Transverse colon (tissue), 4 donors: Measurements from ENCODE around the gene DDX17. TPM values are rescaled to one million over a fixed set of nuclear protein-coding genes. Genes with fewer than 3 reads are reported as not detected.

Experiments used
- DNase-seq: peaks from one replicate; pipeline ENCODE4 v3.0.0-alpha.2; 2019
- H3K27ac ChIP-seq, 4 donors: fragments of 200-600 bp; sonication (generic); 2 replicates each; pipeline ENCODE4 v1.5.1; 2016 to 2018; ENCODE audit warnings: inconsistent platforms in 4 of 4
- H3K27me3 ChIP-seq: fragments of 200-600 bp; sonication (generic); 2 replicates; pipeline ENCODE4 v1.5.1; 2017; ENCODE audit warnings: inconsistent platforms
- H3K36me3 ChIP-seq, 4 donors: fragments of 200-600 bp; sonication (generic); 2 replicates each; pipeline ENCODE4 v1.5.1; 2017 to 2019; ENCODE audit warnings: inconsistent platforms in 4 of 4
- H3K4me1 ChIP-seq, 4 donors: fragments of 200-600 bp; sonication (generic); 2 replicates each; pipeline ENCODE4 v1.5.1; 2017 to 2020; ENCODE audit warnings: inconsistent platforms in 4 of 4
- H3K4me3 ChIP-seq, 4 donors: fragments of 200-600 bp; sonication (generic); 1 replicate in 1 of 4; 2 replicates in 3 of 4; pipeline versions ENCODE4 v1.5.1 to v1.6.1; 2017 to 2019; ENCODE audit warnings: inconsistent platforms in 4 of 4
- H3K9me3 ChIP-seq, 2 donors: fragments of 200-600 bp; sonication (generic); 2 replicates each; pipeline ENCODE4 v1.5.1; 2017 to 2019; ENCODE audit warnings: inconsistent platforms in 2 of 2
- CTCF ChIP-seq, 5 experiments: fragments of 200-600 bp in 3 of 5; fragments of 450-650 bp in 2 of 5; sonication (generic) in 3 of 5; IDR thresholded peaks; 1 replicate in 2 of 5; 2 replicates in 3 of 5; pipeline ENCODE4 v1.5.1; 2016 to 2017; ENCODE audit warnings: antibody characterized with exemption in 5 of 5, inconsistent platforms in 3 of 5, mild to moderate bottlenecking in 2 of 5, moderate library complexity in 1 of 5
- EP300 ChIP-seq: sonication (generic); formaldehyde crosslinking; IDR thresholded peaks from one replicate; pipeline ENCODE4 v1.6.1; 2017; ENCODE audit warnings: antibody characterized with exemption, low read depth
- POLR2A ChIP-seq: fragments of 450-650 bp; IDR thresholded peaks from one replicate; pipeline ENCODE4 v1.6.1; 2016; ENCODE audit warnings: antibody characterized with exemption, mild to moderate bottlenecking, moderate library complexity
- POLR2AphosphoS5 ChIP-seq, 3 donors: sonication (generic); formaldehyde crosslinking; IDR thresholded peaks; one replicate each; pipeline ENCODE4 v1.6.1; 2016; ENCODE audit warnings: antibody characterized with exemption in 3 of 3
- WGBS, 2 donors: methylation state at CpG; one replicate each; pipeline ENCODE4 v1.1.5; 2018; ENCODE audit warnings: low coverage in 1 of 2; 5-methylcytosine and 5-hydroxymethylcytosine counted together
- in situ Hi-C, 4 donors: fragments of 200-750 bp; cut with MboI; loops; one replicate each; pipeline versions ENCODE4 v1.15.0 to v1.15.1; 2017; ENCODE audit warnings: low sequenced_read_pairs in 3 of 4, low pct_ligation_motif_present in 1 of 4, low pct_unique_long_range_greater_than_20kb in 1 of 4
- intact Hi-C: fragments of 100-400 bp; cut with DNase I; formaldehyde crosslinking; loops from one replicate; pipeline ENCODE4 v1.15.1; 2023; ENCODE audit warnings: low total_unique reads
- total RNA-seq, 4 donors: library from RNA; depleted of rRNA; stranded (reverse); fragments of >200 nt; gene quantifications; one replicate each; pipeline ENCODE4 v1.1.0, GENCODE V29; 2016

Gene DDX17
- total RNA-seq, 4 donors from 2014 or later: 506 to 1,034 (median 728) TPM

- Histone ChIP-seq H3K27me3 (peaks cover 96% of the 10 kb centered on the region), H3K27ac (no peak overlapping the region), H3K4me1 (peaks cover 0 to 15% (median 12%) of the 10 kb centered on the region in 4 donors), H3K4me3 (peak overlapping the region in 3 of 4 donors; percentile 25 to 57 (median 30)), H3K36me3 (no peaks in the 10 kb centered on the region), H3K9me3 (no peaks in the 10 kb centered on the region)
- TF ChIP-seq POLR2A: no peak
- no peak for TF ChIP-seq CTCF (IDR thresholded peaks at IDR 0.05)
- in situ Hi-C loops (no loop called here), intact Hi-C loops (no loop called here)
- DNase-seq: no peak
- WGBS, 2 donors: 5 to 40% methylated on average over 1 to 38 of the region's 67 CpGs
Observed at GRCh38 chr22:38454353-38455075, 51.6 kb downstream of the DDX17 start.

GRCh38 chr22:38453996-38454352, 52.1 kb downstream of the DDX17 start:
- no peaks in the 10 kb centered on the region for H3K9me3 ChIP-seq
- WGBS, 2 donors: 42% methylated on average over 3 of the region's 3 CpGs; no CpG with 5 or more reads in 1 of the 2 donors
- in situ Hi-C loops: no loop called here
- H3K27ac ChIP-seq: no peak overlapping the region
- H3K4me3 ChIP-seq: no peak overlapping the region
- no peak for DNase-seq
- peaks cover 96% of the 10 kb centered on the region for H3K27me3 ChIP-seq
- no peaks in the 10 kb centered on the region for H3K36me3 ChIP-seq
- TF ChIP-seq CTCF (IDR thresholded peaks at IDR 0.05) (no peak), POLR2A (no peak), POLR2AphosphoS5 (IDR thresholded peaks at IDR 0.05) (no peak), EP300 (no peak)
- H3K4me1 ChIP-seq: peaks cover 0 to 15% (median 12%) of the 10 kb centered on the region in 4 donors
- intact Hi-C loops: no loop called here

- WGBS, 2 donors: 79 to 93% methylated on average over 8 to 11 of the region's 11 CpGs
- no peak for DNase-seq
- H3K27ac ChIP-seq: no peak overlapping the region
- no peaks in the 10 kb centered on the region for H3K9me3 ChIP-seq
- intact Hi-C loops (no loop called here), in situ Hi-C loops (no loop called here)
- no peak for TF ChIP-seq POLR2A
- TF ChIP-seq EP300: no peak
- TF ChIP-seq POLR2AphosphoS5 (IDR thresholded peaks at IDR 0.05): no peak
- TF ChIP-seq CTCF (IDR thresholded peaks at IDR 0.05): no peak
- no peak overlapping the region for H3K4me3 ChIP-seq
- peaks cover 0 to 15% (median 12%) of the 10 kb centered on the region in 4 donors for H3K4me1 ChIP-seq
- no peaks in the 10 kb centered on the region for H3K36me3 ChIP-seq
- H3K27me3 ChIP-seq: peaks cover 96% of the 10 kb centered on the region
Observed at GRCh38 chr22:38453066-38453672, 52.9 kb downstream of the DDX17 start.

- peaks cover 92% of the 10 kb centered on the region for H3K27me3 ChIP-seq
- H3K36me3 ChIP-seq: no peaks in the 10 kb centered on the region
- H3K9me3 ChIP-seq: no peaks in the 10 kb centered on the region
- in situ Hi-C loops (no loop called here), intact Hi-C loops (no loop called here)
- WGBS, 2 donors: 16 to 45% methylated on average over 7 to 19 of the region's 25 CpGs
- no peak for TF ChIP-seq EP300
- TF ChIP-seq CTCF (IDR thresholded peaks at IDR 0.05): no peak
- TF ChIP-seq POLR2AphosphoS5 (IDR thresholded peaks at IDR 0.05): no peak
- no peak for TF ChIP-seq POLR2A
- H3K4me3 ChIP-seq: no peak overlapping the region
- H3K27ac ChIP-seq: no peak overlapping the region
- H3K4me1 ChIP-seq: peaks cover 0 to 15% (median 12%) of the 10 kb centered on the region in 4 donors
- DNase-seq: no peak
Observed at GRCh38 chr22:38452373-38453065, 53.6 kb downstream of the DDX17 start.
